Osteoblast (primary cell): ENCODE data around the gene COMP. TPM values are rescaled to one million over a fixed set of nuclear protein-coding genes. Genes with fewer than 3 reads are reported as not detected.

Experiments
- DNase-seq: peaks from one replicate; pipeline ENCODE4 v3.0.0; 2011; ENCODE audit warnings: low spot score, mixed read lengths; ENCODE audit not compliant: insufficient read length; ENCODE audit errors: missing footprints
- H2AFZ ChIP-seq: 2 replicates; pipeline ENCODE4 v1.6.0; 2011; ENCODE audit warnings: mild to moderate bottlenecking, low read length
- H3K27ac ChIP-seq: 2 replicates; pipeline ENCODE4 v1.5.1; 2011; ENCODE audit warnings: mild to moderate bottlenecking, low read depth, low read length, moderate library complexity
- H3K27me3 ChIP-seq: 2 replicates; pipeline ENCODE4 v1.6.0; 2012; ENCODE audit warnings: mild to moderate bottlenecking, control low read depth, inconsistent platforms, low read length, moderate library complexity; ENCODE audit not compliant: insufficient read depth
- H3K36me3 ChIP-seq: 2 replicates; pipeline ENCODE4 v1.5.1; 2011; ENCODE audit warnings: mild to moderate bottlenecking, low read length, control low read depth, moderate library complexity; ENCODE audit not compliant: insufficient read depth
- H3K4me1 ChIP-seq: 2 replicates; pipeline ENCODE4 v1.5.1; 2011; ENCODE audit warnings: mild to moderate bottlenecking, low read length, control low read depth, moderate library complexity; ENCODE audit not compliant: insufficient read depth
- H3K4me2 ChIP-seq: 2 replicates; pipeline ENCODE4 v1.6.0; 2011; ENCODE audit warnings: mild to moderate bottlenecking, low read length; ENCODE audit not compliant: insufficient read depth
- H3K4me3 ChIP-seq: fragments of 200-600 bp; sonication (generic); 3 replicates; pipeline ENCODE4 v1.5.1; 2012; ENCODE audit warnings: mild to moderate bottlenecking, low read length, inconsistent platforms; ENCODE audit not compliant: insufficient read depth
- H3K79me2 ChIP-seq: 2 replicates; pipeline ENCODE4 v1.6.0; 2012; ENCODE audit warnings: mild to moderate bottlenecking, low read length, control low read depth, inconsistent platforms; ENCODE audit not compliant: insufficient read depth
- H3K9me3 ChIP-seq: 2 replicates; pipeline ENCODE4 v1.5.1; 2011; ENCODE audit warnings: low read depth, low read length, control low read depth
- H4K20me1 ChIP-seq: 2 replicates; pipeline ENCODE4 v1.6.0; 2012; ENCODE audit warnings: mild to moderate bottlenecking, low read length, control low read depth; ENCODE audit not compliant: insufficient read depth
- total RNA-seq: library from RNA; depleted of rRNA; stranded (reverse); fragments of >200 nt; gene quantifications from 2 replicates; pipeline ENCODE4 v1.2.3, GENCODE V29; 2012
- TF ChIP-seq, protein P1 (sequence below): IDR thresholded peaks from 2 replicates; pipeline ENCODE4 v1.5.1; 2011; ENCODE audit warnings: mild to moderate bottlenecking, low read depth, low read length, moderate library complexity; ENCODE audit errors: extremely low read depth

The COMP gene
- total RNA-seq, 1 donor, result 14.8 TPM

GRCh38 chr19:18759995-18760426 lies 31.1 kb downstream of the COMP start:
- H3K4me3 ChIP-seq, result no peak overlapping the region
- H4K20me1 ChIP-seq, result peaks cover 6% of the 10 kb centered on the region
- no peaks in the 10 kb centered on the region for H3K27me3 ChIP-seq
- no peak overlapping the region for H3K4me2 ChIP-seq
- TF ChIP-seq, protein P1, sequence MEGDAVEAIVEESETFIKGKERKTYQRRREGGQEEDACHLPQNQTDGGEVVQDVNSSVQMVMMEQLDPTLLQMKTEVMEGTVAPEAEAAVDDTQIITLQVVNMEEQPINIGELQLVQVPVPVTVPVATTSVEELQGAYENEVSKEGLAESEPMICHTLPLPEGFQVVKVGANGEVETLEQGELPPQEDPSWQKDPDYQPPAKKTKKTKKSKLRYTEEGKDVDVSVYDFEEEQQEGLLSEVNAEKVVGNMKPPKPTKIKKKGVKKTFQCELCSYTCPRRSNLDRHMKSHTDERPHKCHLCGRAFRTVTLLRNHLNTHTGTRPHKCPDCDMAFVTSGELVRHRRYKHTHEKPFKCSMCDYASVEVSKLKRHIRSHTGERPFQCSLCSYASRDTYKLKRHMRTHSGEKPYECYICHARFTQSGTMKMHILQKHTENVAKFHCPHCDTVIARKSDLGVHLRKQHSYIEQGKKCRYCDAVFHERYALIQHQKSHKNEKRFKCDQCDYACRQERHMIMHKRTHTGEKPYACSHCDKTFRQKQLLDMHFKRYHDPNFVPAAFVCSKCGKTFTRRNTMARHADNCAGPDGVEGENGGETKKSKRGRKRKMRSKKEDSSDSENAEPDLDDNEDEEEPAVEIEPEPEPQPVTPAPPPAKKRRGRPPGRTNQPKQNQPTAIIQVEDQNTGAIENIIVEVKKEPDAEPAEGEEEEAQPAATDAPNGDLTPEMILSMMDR, result no peak
- H2AFZ ChIP-seq, result no peak overlapping the region
- no peaks in the 10 kb centered on the region for H3K79me2 ChIP-seq
- no peaks in the 10 kb centered on the region for H3K9me3 ChIP-seq
- DNase-seq, result no peak
- H3K36me3 ChIP-seq, result peaks cover 6% of the 10 kb centered on the region
- H3K4me1 ChIP-seq, result peaks cover 18% of the 10 kb centered on the region
- no peak overlapping the region for H3K27ac ChIP-seq

GRCh38 chr19:18759304-18759994 lies 31.7 kb downstream of the COMP start:
- H3K79me2 ChIP-seq, result no peaks in the 10 kb centered on the region
- no peaks in the 10 kb centered on the region for H3K27me3 ChIP-seq
- no peaks in the 10 kb centered on the region for H3K9me3 ChIP-seq
- peaks cover 6% of the 10 kb centered on the region for H3K36me3 ChIP-seq
- H3K4me3 ChIP-seq, result no peak overlapping the region
- no peak overlapping the region for H3K4me2 ChIP-seq
- no peak overlapping the region for H2AFZ ChIP-seq
- TF ChIP-seq, protein P1, result no peak
- peaks cover under 1% of the 10 kb centered on the region for H4K20me1 ChIP-seq
- peaks cover 12% of the 10 kb centered on the region for H3K4me1 ChIP-seq
- H3K27ac ChIP-seq, result no peak overlapping the region
- no peak for DNase-seq

DNA sequence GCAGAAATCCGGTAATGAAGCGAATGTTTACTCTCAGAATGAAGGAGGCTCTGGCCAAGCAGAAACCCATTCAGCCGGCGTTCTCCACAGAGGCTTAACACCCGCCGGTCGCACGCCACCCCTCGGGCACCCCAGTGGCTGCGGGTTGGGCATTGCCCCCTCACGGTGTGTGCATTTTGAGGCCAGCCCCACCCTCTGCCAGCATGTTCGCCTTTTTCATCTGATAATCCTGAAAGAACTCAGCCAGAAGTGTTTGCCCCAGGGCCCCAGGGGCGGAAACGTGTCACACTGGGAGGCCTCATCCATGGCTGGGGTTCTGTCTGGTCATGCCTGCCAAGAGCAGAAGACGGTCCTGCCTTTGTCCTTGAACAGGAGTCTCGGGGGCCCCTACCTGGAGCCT lies 34.2 kb downstream of the COMP start:
- TF ChIP-seq, protein P1, result no peak
- Histone ChIP-seq H3K4me1 (no peaks in the 10 kb centered on the region), H3K36me3 (peaks cover 11% of the 10 kb centered on the region), H2AFZ (no peak overlapping the region), H3K4me3 (no peak overlapping the region), H3K27me3 (no peaks in the 10 kb centered on the region), H4K20me1 (no peaks in the 10 kb centered on the region), H3K27ac (no peak overlapping the region), H3K9me3 (no peaks in the 10 kb centered on the region), H3K79me2 (no peaks in the 10 kb centered on the region), H3K4me2 (no peak overlapping the region)
- no peak for DNase-seq

- TF ChIP-seq, protein P1, result no peak
- no peaks in the 10 kb centered on the region for H3K4me1 ChIP-seq
- H2AFZ ChIP-seq, result no peak overlapping the region
- no peak for DNase-seq
- no peaks in the 10 kb centered on the region for H3K27me3 ChIP-seq
- no peaks in the 10 kb centered on the region for H4K20me1 ChIP-seq
- no peak overlapping the region for H3K27ac ChIP-seq
- H3K4me2 ChIP-seq, result no peak overlapping the region
- H3K4me3 ChIP-seq, result no peak overlapping the region
- H3K36me3 ChIP-seq, result peaks cover 11% of the 10 kb centered on the region
- H3K9me3 ChIP-seq, result no peaks in the 10 kb centered on the region
- no peaks in the 10 kb centered on the region for H3K79me2 ChIP-seq
These were observed 36.6 kb downstream of the COMP start for GRCh38 chr19:18754501-18754900.
